Liver (tissue), 3 donors: Measurements from ENCODE around the gene ADGRA1.

Source experiments
- CTCF ChIP-seq: fragments of 150-350 bp; IDR thresholded peaks from 2 replicates; pipeline ENCODE4 v1.5.1; 2017; ENCODE audit warnings: improper control_type of control experiment, low read depth, low read length; ENCODE audit not compliant: missing input control
- RAD21 ChIP-seq, 2 donors: IDR thresholded peaks; 2 replicates each; pipeline ENCODE4 v1.6.1; 2016; ENCODE audit warnings: antibody characterized with exemption in 2 of 2, mild to moderate bottlenecking in 2 of 2
- donor health status: healthy.
- donor health status: healthy.

- TF ChIP-seq CTCF (no peak), RAD21 (IDR thresholded peaks at IDR 0.05) (no peak)
These were observed at the start of gene ADGRA1 for GRCh38 chr10:133087679-133088178.
